HG03103 (cell line): ENCODE measurements around the gene UPK3A.
"Not testable (repeated sequence)": the region's sequence is repeated elsewhere in the genome, so short reads cannot be mapped to it uniquely, and the experiment has no call there.

Experiments used
- ATAC-seq: cut with Tn5 transposase; IDR thresholded peaks from one replicate; pipeline ENCODE4 v1.9.1; 2021; ENCODE audit warnings: low read depth; ENCODE audit not compliant: unreplicated experiment

UPK3A gene

DNA sequence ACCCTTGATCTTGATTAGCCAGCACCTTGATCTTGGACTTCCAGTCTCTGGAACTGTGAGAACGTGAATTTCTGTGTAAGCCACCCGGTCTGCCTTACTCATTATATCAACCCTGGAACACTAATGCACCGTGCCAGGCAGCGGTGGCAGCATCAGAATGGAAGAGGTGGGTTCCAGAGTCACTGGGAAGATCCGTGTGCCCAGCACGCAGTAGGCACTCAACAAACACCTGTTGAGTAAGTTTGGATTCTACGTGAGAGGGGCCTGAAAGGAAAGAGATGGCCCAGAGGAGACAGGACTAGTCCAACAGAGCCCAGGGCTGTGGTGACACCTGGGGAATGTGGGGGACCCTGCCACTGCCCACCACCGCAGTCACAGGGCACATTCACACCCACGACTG lies 6.6 kb upstream of the UPK3A start:
- ATAC-seq: no peak

DNA sequence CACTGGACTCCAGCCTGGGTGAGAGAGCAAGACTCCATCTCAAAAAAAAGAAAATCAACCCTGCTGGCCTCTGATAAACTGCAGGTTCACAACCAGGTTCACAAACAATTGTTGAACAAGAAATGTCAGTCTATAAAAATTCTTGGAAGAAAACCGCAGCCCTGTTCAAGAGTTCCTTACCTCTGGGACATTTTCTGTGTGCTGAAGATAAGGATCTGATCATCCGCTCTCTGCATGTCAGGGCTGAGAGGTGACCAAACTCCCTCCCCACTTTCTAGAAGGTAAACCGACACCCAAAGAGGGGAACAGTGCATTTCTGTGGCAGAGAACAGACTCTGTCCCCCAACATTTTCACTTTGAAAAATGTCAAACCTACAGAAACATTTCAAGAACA lies 4.2 kb upstream of the UPK3A start:
- ATAC-seq: no peak

DNA sequence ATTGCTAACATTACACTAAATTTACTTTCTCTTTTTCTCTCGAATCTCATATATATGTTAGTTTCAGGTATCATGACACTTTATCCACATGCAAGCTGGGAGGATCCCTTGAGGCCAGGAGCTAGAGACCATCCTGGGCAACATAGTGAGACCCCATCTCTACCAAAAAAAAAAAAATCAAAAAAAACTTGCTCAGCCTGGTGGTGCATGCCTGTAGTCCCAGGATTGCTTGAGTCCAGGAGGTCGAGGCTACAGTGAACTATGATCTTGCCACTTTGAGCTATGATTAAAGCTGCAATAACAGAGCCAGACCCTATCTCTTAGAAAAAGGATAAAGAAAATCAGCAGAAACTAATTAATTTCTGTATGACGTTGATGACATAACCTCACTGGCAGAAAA lies 3.7 kb upstream of the UPK3A start:
- no peak for ATAC-seq

DNA sequence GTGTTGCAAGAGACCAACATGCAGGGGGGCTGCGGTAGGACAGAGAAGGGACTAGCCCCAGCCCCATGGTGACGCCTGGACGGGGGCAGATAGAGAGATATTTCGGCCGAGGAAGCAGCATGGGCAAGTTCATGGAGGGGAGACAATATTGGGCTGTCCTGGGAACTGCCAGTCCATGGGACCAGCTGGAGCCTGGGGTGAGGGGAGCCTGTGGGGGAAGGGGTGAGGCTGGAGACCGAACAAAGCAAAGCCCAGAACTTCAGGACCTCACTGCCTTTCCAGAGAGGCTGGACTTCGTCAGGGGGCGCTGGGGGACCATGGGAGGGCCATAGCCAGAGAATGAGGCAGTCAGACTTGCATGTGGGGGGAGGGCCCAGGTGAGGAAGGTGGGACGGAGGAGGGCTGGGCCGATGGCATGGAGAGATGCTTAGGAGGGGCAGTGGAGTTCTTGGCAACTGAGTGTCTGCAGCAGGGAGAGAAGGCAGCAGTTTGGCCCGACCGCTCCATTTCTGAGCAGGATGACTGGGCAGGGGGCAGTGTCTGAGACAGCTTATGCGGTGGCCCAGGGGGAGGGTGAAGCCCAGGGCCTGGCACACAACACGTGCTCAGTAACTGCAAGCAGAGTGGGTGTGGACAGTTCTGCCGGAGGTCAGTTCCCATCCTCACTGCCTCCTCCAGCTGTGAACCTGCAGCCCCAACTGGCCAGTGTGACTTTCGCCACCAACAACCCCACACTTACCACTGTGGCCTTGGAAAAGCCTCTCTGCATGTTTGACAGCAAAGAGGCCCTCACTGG lies 712 bp downstream of the UPK3A start:
- ATAC-seq: no peak

DNA sequence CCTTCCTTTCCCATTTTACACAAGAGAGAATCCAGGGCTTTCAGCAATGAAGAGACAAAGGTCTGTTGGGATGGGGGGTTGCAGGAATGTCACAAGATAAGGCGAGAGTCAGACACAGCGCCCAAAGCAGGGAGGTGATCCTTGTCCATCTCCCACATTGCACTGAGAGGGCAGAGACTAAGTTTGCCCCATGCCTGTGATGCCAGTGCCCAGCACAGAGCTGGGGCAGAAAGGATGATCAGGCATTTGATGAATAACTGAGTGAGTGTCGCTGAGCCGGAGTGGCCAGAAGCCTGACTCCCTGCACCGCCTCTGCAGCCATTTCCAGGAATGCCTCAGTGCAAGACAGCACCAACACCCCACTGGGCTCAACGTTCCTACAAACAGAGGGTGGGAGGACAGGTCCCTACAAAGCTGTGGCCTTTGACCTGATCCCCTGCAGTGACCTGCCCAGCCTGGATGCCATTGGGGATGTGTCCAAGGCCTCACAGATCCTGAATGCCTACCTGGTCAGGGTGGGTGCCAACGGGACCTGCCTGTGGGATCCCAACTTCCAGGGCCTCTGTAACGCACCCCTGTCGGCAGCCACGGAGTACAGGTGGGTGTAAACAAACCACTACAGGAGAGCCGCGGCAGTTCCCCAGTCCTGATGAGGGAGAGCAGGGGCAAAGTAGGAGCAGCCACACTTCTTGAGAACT lies 2.3 kb downstream of the UPK3A start:
- ATAC-seq: no peak

DNA sequence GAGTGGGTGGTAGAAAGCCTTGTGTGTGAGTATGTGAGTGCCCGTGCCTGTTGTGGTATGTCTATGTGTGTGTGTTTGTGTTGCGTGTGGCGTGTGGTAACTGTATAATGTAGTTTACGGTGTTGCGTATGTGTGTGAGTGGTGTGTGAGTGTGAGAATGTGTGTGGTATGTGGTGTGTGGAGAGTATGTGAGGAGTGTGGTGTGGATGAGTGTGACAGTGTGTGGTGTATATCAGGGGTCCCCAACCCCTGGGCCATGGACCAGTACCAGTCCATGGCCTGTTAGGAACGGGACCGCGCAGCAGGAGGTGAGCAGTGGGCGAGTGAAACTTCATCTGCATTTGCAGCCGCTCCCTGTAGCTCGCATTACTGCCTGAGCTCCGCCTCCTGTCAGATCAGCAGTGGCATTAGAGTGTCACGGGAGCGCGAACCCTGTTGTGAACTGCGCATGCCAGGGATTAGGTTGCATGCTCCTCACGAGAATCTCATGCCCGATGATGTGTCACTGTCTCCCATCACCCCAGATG lies 5.7 kb downstream of the UPK3A start:
- no peak for ATAC-seq

DNA sequence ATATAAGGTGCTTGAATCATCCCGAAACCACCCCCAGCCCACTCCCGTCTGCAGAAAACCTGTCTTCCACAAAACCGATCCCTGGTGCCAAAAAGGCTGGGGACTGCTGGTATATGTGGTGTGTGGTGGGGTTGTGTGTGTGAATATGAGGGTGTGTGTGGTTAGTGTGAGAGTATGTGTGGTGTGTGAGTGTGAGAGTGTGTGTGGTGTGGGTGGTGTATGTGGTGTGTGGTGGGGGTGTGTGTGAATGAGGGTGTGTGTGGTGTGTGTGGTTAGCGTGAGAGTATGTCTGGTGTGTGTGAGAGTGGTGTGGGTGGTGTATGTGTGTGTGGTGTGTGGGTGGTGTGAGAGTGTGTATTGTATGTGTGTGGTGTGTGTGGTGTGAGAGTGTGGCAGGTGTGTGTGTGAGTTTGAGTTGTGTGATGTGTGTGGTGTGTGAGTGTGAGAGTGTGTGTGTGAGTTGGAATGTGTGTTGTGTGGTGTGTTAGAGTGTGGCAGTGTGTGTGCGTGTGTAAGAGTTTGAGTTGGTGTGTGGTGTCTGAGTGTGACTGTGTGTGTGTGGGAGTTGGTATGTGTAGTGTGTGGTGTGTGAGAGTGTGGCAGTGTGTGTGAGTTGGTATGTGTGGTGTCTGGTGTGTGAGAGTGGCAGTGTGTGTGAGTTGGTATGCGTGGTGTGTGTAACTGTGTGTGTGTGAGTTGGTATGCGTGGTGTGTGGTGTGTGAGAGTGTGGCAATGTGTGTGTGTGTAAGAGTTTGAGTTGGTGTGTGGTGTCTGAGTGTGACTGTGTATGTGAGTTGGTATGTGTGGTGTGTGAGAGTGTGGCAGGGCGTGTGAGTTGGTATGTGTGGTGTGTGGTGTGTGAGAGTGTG lies 6.5 kb downstream of the UPK3A start:
- no peak for ATAC-seq

DNA sequence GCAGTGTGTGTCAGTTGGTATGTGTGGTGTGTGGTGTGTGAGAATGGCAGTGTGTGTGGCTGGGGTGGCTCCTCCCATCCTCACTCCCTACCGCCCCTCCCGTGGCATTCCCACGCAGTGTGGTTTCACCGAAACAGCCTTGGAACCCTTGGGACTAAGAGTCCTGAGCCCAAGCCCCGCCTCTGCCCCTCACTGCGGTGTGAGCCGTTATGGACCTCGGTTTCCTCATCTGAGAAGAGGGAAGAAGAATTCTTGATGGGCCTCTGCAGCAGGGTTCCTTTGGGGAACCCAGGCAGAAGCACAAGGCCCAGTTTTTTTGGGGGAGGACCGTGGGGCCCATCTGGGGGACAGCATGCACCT lies 7.2 kb downstream of the UPK3A start:
- ATAC-seq: no peak

DNA sequence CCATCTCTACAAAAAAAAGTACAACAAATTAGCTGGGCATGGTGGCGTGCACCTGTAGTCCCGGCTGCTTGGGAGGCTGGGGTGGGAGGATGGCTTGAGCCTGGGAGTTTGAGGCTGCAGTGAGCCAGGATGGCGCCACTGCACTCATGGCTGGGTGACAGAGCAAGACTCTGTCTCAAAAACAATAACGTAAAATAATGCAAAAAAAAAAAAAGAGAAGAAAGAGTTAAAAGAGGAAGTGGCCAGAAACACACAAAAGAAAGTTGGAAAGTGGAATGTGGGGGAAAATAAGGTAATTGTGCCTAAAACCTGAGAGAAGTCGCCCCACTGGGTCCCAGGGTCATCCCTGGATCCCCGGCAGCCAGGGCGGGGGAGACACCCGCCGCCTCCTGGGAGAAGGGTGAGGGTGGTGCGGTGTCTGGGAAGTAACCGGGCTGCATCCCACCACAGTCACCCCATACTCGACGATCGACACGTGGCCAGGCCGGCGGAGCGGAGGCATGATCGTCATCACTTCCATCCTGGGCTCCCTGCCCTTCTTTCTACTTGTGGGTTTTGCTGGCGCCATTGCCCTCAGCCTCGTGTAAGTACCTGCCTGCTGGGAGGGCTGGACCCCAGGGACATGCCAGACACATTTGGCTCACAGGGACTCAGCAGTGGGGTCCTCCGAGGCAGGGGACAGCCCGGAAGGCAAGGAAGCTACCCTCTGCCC lies 8.1 kb downstream of the UPK3A start:
- no peak for ATAC-seq

DNA sequence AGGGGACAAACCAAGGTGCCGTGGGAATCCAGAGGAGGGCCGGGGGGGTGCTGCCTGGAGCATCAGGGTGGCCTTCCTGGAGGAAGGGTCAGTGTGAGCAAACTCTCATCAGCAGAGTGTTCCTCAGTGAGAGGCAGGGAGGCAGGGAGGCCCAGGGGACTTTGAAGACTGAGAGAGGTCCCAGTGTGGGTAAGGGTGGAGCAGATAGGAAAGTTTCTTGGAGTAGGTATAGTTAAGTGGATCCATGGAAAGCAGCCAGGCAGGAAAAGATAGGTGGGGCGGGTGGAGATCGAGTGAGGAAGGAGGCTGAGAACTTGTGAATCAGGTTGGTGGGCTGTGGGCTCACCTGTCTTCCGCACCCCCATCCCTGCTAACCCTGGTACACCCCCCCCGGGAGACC lies 9.3 kb downstream of the UPK3A start:
- no peak for ATAC-seq

DNA sequence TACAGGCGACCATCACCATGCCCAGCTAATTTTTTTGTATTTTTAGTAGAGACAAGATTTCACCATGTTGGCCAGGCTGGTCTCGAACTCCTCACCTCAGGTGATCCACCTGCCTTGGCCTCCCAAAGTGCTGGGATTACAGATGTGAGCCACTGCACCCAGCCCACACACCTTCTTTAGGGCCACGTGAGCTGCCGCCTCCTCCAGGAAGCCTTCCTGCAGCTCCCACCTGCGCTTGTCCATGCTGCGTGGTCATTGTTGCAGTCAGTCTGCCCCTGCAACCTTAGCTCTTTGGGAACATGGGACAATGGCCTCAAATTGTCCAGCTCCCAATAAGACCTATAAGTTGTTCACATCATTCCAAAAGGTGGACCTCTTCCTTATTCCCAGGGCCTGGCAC lies 10.3 kb downstream of the UPK3A start:
- not testable (repeated sequence) for ATAC-seq

DNA sequence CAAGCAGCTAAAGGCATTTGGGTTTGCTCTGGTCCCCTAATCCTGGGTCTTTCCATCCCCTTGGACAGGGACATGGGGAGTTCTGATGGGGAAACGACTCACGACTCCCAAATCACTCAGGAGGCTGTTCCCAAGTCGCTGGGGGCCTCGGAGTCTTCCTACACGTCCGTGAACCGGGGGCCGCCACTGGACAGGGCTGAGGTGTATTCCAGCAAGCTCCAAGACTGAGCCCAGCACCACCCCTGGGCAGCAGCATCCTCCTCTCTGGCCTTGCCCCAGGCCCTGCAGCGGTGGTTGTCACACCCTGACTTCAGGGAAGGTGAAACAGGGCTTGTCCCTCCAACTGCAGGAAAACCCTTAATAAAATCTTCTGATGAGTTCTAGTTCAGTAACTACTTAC lies 10.7 kb downstream of the UPK3A start:
- ATAC-seq: no peak

DNA sequence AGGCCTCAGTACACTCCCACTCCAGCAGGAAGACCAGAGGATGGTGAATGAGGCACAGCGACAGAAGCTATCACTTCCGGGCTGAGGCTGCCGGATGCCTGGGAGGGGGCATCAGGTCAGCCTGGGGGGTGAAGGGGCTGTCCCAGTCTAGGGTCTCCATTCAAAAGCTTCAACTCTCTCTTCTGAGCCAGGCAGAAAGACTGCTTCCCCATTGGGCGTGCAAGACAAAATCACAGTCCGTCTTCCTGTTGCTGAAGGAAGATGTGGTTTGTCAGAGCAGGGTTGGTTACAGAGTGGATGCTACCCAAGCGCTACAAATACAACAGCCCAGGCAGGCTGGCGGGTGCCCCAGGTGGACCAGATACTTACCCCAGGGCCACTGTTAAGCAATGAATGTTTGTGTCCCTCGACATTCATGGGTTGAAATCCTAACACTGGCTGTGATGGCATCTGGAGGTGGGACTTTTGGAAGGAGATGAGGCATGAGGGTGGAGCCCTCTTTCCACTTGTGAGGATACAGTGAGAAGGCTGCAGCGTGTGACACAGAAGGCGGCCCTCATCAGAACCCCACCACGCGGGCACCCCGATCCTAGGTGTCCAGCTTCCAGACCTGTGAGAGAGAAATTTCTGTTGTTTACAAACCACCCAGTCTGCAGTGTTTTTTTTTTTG lies 12.0 kb downstream of the UPK3A start:
- no peak for ATAC-seq

DNA sequence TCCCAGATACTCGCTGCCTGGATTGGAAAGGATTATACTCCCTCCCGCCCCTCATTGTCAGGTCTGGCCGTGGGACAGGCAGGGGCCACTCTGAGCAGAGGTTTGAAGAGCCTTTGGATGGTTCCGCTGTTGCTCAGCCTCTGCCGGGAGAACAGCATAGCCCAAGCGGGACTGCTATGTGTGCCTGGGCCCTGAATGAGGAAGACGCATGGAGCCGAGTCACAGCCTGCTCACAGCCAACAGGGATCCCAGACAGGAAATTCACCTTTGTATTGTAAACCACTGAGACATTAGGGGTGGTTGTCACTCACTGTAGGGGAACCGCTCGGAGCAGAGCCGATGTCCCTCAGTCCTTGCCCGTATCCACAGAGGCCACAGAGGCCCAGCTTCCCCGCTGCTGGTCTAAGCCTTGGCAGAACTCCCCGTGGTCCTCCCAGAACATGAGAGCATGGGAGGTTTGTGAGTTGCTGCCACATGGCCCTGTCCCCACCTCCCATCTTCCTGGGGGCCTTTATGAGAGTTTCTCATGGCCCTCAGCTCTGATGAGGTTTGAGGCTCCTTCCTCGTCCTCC lies 14.3 kb downstream of the UPK3A start:
- no peak for ATAC-seq

DNA sequence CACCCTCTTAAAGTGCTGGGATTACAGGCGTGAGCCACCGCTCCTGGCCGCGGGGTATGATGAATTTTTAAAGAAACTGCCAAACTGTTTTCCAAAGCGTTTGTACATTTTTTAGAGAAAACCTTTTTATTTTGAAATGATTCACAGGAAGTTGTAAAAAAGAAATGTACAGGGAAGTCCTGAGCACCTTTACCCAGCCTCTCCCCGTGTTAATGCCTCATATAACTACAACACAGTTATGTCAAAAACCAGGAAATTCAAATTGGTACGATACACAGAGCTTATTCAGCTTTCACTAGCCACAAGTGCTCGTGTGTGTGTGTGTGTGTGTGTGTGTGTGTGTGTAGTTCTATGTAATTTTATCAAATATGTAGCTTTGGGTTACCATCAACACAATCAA lies 18.0 kb downstream of the UPK3A start:
- no peak for ATAC-seq

DNA sequence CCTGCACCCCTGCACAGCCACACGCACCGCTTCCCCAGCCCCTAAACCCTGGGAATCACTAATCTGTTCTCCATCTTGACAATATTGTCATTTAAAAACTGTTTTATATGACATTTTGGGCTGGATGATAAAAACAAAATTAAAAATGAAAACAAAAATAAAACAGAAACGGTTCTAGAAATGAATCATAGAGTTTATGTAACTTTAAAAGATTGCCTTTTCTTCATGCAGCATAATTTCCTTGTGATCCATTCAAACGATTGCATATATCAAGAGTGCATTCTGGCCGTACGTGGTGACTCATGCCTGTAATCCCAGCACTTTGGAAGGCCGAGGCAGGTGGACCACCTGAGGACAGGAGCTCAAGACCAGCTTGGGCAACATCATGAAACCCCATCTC lies 18.4 kb downstream of the UPK3A start:
- ATAC-seq: no peak

DNA sequence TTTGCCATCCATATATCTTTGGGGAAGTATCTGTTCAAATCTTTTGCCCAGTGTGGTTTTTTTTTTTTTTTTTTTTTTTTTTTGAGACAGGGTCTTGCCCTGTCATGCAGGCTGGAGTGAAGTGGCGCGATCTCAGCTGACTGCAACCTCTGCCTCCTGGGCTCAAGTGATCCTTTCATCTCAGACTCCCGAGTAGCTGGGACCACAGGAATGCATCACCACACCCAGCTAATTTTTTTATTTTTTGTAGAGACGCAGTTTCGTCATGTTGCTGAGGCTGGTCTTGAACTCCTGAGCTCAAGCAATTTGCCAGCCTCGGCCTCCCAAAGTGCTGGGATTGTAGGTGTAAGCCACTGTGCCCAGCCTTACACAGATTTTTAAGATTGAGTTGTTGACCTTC lies 20.2 kb downstream of the UPK3A start:
- ATAC-seq: no peak

DNA sequence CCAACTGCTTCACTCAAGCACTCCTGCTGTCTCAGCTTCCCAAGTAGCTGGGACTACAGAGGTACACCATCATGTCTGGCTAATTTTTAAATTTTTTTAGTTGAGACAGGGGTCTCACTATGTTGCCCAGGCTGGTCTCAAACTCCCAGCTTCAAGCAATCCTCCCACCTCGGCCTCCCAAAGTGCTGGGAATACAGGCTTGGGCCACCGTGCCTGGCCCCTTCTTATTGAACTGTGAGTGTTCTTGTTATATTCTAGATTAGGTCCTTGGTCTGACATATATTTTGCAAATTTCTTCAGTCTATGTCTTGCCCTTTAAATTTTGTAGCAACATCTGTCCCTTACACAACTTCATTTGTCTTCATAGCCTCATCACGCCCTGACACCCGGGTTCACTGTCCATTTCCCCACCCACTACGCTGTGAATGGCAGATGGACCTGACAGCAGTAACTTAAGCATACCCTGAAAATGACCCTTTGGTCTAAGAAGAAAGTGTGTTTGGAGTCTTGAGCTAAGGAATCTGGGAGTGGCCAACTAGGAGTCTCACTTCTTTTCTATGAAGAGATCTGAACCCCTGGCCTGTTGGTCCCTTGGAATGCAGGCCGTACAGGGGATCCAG lies 20.8 kb downstream of the UPK3A start:
- ATAC-seq: no peak

DNA sequence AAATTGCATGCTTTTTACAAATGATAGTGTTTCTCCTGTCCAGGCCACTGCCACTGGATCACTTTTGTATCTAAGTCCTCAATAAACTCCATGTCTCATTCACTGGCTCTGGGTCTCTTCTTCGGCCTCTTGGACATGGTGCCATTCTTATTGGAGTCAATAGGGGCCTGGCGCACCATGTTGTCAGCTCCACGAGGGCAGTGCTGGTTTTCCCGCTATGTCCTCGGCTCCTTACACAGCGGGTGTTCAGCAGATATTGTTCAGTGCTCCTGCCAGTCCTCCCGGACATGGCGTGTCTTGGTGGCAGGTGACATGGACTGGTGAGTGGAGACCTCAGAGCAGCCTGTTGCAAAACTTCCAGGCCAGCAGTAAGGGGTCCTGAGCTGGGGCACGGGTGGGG lies 21.4 kb downstream of the UPK3A start:
- no peak for ATAC-seq
